GM21390 (cell line): ENCODE measurements around the gene ADSL.
"Not testable (repeated sequence)": the region's sequence is repeated elsewhere in the genome, so short reads cannot be mapped to it uniquely, and the experiment has no call there.

ENCODE experiments used
- ATAC-seq: cut with Tn5 transposase; IDR thresholded peaks from one replicate; pipeline ENCODE4 v1.9.1; 2021; ENCODE audit not compliant: unreplicated experiment

ADSL gene

DNA sequence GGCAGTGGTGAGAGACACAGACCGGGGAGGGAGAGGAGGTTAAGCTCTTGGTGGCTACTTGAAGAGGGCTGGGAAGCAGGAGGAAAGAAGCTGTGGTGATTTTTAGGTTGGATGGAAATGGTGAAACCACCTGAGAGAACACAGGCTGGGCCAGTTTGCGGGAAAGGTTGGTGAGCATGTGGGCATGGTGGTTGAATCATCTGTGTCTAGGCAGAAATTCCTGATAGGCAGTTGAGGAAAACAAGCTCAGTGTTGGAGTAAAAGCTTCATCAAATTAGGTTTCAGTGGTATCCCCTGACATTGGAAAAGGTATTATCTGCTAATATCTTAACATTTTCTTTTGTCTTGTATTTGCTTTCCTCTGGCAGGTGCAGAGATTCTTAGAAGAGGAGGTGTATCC is 19.8 kb downstream of the ADSL start:
- ATAC-seq, result no peak

DNA sequence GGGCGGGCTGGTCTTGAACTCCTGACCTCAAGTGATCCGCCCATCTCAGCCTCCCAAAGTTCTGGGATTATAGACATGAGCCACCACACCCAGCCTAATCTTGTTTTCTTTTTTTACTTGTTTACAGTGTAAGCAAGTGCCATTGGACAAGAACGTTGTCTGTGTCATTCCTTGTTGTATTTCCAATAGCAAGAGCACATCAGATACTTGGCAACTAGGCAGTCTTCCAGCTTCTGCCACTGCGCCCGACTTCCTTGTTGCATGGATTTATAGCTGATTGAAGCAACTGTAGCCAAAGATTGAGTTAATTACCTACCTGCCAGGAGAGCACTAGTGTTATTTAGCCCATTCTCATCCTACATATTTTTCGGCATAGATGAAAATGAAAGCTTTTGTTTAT is 21.0 kb downstream of the ADSL start:
- ATAC-seq, result no peak

DNA sequence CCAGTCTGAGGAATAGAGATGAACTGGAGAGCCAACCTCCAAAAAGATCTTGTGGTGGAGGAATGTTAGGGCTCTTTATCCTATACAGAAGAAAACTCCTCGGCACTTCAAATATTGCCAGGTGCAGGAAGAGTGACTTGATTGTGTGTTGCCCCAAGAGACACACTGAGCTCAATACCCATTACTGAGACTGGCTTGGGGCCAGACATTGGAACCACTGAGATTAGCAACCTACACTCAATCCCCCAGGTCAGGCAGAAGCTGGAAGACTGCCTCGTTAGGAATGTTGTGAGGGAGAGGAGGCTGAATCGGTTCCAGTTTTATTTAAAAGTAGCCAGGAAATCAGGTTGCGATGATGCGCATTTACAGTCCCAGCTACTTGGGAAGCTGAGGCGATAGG is 21.7 kb downstream of the ADSL start:
- ATAC-seq, result no peak

DNA sequence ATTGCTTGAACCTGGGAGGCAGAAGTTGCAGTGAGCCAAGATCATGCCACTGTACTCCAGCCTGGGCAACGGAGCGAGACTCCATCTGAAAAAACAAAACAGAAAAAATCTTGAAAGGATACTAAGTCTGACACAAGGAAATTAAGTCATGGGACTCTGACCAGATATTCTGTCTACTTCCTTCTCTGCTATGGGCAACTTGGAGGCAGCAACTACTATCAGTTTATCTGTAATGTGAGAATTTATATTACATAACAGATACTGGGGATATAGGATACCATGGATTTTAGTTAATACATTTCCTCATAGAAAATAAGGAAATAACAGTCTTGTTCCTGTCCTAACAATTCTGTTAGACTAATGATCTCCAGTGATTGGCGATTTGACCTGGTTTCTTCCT is 22.5 kb downstream of the ADSL start:
- ATAC-seq, result no peak

DNA sequence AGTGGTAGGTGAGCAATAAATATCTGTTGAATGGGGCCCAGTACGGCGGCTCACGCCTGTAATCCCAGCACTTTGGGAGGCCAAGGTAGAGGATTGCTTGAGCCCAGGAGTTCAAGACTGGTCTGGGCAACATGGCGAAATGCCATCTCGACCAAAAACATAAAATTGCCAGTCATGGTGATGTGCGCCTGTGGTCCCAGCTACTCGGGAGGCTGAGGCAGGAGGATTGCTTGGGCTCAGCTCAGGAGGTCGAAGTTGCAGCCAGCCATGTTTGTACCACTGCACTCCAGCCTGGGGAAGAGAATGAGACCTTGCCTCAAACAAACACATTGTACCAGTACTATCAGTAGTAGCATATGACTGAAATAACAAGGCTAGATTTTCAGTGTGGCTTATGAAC is 28.3 kb downstream of the ADSL start:
- no peak for ATAC-seq

DNA sequence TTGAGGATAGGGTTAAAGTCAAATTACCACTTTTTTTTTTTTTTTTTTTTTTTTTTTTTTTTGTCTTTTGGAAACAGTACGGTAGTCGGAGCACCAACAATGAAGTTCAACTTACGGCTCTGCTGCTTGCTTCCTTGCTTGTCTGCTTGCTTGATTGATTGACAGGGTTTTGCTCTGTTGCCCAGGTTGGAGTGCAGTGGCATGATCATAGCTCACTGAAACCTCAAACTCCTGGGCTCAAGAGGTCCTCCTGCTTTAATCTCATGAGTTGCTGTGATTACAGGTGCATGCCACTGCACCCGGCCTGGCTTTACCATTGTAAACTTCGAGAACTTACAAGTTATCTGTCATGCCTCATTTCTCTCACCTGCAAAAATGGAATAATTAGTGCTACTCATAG is 29.8 kb downstream of the ADSL start:
- ATAC-seq, result no peak

DNA sequence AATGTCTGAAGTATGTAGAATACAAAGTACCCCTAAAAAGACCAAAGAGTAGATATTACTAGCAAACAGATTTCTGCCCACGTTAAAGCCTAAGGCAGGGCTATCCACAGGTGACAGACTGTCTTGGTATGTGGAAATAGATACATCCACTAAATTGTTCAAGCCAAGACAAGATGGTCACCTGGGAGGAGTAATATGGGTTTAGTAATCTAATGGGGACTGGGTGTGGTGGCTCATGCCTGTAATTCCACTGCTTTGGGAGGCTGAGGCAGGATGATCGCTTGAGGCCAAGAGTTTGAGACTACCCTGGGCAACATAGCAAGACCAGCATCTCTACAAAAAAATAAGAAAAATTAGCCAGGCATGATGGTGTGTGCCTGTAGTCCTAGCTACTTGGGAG is 31.6 kb downstream of the ADSL start:
- ATAC-seq, result no peak

DNA sequence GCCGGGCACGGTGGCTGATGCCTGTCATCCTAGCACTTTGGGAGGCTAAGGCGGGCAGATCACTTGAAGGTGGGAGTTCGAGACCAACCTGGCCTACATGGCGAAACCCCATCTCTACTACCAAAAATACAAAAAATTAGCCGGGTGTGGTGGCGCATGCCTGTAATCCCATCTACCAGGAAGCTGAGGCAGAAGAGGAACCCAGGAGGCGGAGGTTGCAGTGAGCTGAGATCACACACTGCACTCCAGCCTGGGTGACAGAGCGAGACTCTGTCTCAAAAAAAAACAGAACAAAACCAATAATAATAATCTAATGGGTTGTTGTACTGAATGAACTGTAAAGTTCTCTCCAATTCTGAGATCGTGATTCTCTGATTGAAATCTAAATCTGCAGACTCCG is 32.1 kb downstream of the ADSL start:
- not testable (repeated sequence) for ATAC-seq

DNA sequence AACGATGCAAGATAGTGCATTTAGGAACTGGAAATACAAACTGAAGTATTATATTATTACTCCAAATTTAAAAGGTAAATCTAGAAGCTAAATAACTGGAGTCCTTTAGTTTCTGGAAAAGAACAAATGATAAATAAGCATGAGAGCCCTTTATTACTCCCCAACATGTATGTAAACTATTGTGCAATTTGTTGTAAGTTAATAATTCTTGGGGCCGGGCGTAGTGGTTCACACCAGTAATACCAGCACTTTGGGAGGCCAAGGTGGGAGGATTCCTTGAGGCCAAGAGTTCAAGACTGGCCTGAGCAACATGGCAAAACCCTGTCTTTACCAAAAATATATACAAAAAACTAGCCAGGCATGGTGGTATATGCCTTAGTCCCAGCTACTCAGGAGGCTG is 35.2 kb downstream of the ADSL start:
- ATAC-seq, result no peak

DNA sequence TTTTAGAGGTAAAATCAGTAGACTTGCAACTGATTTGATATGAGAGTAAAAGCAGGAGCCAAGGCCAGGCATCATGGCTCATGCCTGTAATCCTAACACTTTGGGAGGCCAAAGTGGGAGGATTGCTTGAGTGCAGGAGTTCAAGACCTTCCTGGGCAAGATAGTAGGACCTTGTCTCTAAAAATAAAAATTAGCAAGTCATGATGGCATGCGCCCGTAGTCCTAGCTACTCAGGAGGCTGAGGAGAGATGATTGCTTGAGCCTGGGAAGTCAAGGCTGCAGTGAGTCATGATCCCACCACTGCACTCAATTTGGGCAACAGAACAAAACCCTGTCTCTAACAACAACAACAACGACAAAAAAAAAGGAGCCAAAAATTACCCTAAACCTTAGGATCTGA is 37.6 kb downstream of the ADSL start:
- ATAC-seq, result no peak

DNA sequence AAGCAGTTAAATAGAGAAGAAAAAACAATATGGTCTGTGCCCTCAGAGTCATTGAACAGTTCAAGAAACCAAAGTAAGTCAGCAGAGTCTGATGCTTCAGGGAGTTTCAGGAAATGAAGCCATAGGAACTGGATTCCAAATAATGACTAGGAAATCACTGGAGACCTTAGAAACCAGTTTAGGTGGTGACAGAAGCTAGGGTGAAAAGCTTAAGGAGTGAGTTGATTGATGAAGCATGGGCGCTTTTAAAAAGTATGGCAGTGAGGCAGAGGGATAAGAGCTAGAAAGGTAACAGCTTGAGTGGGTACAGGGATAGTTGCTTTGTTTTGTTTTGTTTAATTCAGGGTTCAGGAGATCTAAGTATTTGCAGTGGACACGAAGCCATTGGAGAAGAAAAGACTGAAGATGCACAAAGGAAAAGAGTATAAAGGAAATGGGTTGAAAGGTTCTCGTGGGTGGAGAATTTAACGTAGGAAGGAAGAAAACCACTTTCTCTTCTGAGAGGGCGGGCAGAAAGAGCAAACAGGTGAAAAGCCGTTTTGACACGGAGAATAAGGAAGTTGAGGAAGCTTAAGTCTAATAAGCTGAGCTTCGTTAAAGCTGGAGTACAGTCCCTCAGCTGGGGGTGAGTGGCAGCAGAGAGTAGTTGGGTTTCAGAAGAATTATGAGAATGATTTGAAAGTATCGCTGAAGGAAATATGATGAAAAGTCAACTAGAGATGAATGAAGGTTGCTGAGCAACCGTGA is 38.9 kb downstream of the ADSL start:
- no peak for ATAC-seq

DNA sequence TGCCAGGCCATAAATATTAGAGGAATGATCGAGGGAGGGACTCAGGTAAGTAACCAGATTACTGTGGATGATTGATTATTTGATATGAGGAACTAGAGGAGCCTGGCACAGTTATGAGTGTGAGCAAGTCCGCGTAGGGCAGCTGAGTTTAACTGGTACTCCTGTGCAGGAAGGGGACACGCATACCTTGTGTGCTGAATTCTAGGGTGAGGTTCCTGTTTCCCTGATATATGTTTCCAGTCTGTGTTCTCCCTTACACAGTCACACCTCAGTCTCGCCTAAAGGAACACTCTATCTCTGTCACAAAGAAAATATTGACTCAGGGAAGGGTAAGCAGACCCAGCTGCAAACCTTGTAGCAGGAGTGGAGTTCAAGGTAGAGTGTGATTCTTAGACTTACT is 41.4 kb downstream of the ADSL start:
- ATAC-seq, result no peak

DNA sequence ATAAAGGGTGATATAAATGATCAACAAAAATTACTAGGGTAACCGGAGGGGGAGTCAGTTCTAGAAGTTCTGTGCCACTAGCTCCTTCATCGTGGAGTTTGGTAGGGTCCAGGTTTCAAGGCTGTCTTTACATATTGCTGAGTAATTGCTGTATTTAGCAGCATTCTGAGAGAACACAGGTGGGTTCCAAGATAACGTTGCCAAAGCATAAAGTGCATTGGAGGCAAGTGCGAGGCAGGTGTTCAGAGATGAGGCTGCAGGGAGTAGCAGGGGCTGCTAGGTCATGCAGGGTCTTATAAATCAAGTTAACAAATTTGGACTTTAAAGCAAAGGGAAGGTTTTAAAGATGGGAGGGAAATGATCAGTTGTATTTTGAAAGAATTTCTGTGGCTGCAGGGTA is 41.9 kb downstream of the ADSL start:
- no peak for ATAC-seq

DNA sequence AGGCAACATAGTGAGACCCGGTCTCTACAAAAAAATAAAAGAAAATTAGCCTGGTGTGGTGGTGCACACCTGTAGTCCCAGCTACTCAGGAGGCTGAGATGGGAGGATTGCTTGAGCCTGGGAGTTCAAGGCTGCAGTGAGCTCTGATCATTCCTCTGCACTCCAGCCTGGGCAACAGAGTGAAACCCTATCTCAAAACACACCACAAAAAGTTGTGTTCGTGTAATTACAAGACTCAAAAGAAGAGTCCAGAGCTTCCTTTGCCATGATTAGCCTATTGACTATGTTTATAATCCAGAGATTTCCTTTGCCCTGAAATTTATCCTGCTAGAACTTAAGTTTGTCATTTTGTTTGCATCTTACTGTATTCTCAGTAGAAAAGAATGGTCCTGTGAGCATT is 45.1 kb downstream of the ADSL start:
- ATAC-seq, result no peak

DNA sequence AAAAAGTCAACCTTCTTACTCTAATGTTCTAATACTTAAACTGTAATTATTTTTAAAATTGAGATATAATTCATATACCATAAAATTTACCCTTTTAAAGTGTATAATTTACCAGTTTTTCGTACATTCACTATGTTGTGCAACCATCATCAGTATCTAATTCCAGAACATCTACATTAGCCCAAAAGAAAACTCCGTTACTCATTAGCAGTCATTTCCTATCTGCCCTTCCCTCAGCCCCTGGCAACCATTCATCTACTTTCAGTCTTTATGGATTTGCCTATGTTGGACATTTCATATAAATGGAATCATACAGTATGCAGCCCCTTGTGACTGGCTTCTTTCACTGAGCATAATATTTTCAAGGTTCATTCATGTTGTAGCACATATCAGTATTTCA is 46.3 kb downstream of the ADSL start:
- no peak for ATAC-seq

DNA sequence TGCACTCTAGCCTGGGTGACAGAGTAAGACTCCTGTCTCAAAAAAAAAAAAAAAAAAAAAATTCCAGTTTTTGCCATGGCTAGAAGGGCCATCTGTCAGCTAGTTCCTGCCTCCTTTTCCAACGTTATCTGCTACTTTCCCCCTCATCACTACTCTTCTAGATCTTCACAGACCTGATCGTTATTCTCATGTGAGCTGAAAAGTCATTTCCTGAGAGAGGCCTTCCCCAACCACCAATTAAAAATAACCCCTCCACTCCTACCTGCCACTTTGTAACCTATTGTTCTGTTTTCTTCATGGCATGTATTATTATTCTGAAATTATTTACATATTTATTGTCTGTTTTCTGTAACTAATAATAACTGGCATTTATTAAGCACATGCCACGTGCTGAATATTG is 48.3 kb downstream of the ADSL start:
- no peak for ATAC-seq

DNA sequence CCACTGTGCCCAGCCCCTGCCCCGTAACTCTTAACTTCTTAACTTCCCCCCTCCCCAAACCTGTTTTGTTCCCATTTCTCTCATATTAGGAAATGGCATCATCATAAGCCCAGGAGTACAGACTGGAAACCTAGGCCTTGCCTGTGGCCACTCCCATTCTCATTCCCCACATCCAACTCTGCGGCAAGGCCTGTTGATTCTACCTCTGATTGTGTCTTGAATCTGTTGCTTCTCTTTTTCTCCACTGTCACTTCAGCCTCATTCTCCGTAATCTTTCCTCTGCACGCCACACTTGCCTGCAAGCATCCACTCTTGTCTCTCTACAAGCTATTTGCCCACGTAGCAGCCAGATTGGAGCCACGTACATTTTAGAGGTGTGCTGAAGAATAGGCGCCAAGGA is 49.3 kb downstream of the ADSL start:
- no peak for ATAC-seq

DNA sequence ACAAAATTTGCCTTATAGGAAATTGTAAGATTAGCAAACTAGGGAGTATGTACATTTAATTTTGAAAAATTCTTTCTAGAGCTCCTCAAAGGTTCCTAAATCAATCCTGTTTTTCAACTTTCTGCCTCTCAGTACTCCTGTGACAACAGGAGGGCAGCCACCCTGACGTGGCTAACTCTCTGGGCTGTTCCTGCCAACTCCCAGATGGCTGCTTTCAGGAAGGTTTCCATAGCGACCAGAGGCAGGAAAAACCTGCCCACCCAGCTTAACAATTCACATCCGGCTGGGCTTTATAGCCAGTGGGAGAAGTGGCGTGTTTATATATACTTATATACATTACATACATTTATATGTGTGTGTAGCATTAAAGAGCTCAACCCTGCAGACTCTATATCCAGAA is 50.6 kb downstream of the ADSL start:
- ATAC-seq, result no peak

DNA sequence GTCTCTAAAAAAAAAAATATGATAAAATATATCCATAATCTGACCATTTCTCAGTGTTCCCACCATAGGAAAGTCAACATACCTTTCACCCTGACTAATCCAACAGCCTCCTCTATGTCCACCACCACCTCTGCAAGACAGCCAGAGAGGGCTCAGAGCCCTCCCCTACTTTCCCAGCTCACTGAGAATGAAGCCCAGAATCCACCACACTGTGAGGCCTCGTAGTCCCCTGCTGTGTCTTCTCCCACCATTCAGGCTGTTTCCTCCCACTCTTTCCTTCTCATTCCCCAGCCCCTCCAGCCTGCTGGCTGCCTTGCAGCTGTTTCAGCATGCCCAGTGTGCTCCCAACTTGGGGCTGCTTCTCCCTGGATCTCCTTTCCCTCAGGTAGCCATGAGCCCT is 51.1 kb downstream of the ADSL start:
- no peak for ATAC-seq

DNA sequence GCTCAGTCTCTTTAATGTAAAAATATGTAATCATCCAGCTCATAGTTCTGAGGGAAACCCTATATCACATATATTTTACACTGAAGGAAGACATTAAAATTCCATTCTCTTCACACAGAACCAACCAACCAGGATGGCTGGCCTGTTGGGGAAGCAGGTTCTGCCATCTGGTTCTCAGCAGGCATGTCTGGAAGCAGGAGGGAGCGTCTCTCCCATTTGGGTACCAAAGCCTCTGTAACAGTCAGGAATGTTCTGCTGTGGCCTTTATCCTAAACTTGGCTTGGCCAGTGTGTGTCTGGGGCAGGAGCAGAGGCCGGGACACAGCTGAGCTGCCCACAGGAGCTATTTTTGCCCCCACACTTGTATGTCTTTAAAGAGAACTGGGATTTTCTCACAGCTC is 53.3 kb downstream of the ADSL start:
- no peak for ATAC-seq

DNA sequence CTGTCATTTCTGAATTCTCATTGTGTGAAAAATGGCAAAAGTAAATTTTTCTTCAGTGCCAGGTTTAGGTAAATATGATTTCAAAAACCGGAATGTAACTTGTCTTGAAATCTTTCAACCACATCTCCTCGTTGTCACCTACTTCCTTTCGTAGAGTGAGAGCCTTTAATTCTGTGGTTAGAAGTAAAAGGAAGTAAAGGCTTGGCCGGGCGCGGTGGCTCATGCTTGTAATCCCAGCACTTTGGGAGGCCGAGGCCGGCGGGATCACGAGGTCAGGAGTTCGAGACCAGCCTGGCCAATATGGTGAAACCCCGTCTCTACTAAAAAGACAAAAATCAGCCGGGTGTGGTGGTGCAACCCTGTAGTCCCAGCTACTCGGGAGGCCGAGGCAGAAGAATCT is 53.9 kb downstream of the ADSL start:
- no peak for ATAC-seq

DNA sequence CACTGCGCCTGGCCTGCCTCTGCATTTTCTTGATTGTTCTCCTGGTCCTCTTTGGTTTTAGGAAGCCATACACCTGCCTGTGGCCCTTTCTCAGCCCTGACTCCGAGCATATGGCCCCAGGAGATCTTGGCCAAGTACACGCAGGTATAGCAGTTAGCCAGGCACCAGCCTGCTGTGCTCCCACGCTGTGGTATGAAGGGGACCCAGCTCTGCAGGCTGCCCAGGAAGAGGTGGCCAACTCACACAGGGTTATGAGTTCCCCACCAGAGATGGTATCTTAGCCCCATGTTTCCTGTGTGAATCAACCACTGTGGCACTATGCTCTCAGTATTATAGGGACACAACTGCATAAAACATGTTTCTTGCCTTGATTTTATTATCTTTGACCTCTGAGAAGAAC is 55.2 kb downstream of the ADSL start:
- no peak for ATAC-seq

DNA sequence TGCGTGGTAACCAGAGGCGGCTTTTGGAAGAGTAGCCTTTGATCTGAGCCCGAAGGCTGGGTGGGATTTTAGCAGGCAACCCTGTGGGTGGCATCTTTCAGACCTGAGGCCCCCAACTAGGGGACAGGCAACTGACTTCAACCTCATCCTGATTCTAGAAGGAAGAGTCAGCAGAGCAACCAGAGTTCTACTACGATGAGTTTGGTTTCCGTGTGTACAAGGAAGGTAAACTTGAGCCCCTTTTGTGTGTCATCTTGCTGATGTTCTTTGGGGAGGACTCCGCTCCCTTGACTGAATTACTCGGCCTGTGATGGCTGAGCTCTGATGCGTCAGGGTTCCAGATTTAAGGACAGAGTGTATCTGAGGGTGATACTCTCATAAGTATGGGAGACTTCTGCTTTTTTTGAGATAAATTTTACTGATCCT is 55.7 kb downstream of the ADSL start:
- no peak for ATAC-seq

DNA sequence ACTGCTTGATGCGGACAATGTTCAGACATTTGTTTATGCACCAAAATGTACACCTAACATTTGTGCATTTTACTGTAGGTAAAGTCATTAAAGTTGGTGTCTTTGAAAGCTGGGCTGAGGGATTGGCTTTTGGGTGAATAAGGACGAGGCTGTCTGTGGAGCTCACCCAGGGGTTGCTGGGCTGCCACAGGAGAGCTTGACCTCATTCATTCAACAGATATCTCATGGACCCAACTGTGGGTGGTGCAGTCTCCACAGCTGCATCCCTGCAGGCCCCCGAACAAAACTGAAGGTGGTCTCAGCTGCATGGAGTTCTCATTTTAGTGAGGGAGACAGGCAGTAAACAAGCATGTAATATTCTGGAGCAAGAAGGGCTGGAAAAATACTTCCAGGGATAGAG is 56.8 kb downstream of the ADSL start:
- ATAC-seq, result no peak
